Measurements from ENCODE around the gene SAMD4B. TPM values are rescaled to one million over a fixed set of nuclear protein-coding genes. Genes with fewer than 3 reads are reported as not detected.
A peak's percentile ranks its signal among the peaks of the same experiment; 100 is the strongest.

SAMD4B gene
- total and polyA plus RNA-seq, 10 of the 15 experiments (the other 5 are each of a cell fraction or from before 2014, with no cell fraction given): 2.4 to 43.3 (median 23.9) TPM

DNA sequence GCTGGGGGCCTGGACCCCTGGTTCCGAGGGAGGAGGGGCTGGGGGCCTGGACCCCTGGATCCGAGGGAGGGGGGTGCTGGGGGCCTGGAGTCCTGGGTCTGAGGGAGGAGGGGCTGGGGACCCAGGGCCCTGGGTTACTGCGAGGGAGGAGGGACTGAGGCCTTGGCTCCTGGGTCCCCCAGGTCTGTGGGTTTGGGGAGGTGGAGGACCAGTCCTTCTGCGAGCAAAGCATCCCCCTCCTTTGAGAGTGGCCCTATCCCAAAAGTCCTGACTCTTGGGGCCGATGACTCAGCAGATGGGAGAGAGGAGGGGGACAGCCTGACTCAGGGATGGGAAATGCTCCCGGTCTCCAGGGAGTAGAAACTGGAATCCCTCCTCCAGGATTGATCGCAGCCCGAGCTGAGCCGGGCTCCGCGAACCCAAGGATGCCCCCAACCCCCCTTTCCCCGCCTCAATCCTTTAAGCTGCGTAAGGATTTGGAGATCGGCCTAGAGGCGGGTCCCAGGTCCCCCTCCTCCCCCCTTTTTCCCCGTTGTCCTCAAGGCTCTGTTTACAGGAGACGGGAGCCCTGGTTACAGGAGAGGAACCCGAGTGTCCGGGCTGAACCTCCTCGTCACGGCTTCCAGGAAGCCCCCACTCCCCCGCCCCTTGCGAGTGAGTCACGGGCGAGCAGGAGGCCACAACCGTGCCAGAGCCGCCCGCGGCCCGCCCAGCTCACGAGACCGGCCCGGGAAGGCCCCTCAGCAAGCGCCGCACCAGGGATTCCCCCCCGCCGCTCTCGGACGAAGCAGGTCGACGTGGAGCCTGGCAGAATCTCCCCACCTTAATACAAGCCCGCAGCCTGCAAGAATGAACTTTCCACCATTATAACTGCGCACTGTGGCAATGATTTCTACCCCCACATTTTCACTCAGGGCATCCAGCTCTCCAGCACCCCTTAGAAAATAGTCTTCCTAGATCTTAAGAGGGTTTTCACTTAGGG is 61.4 kb downstream of the SAMD4B start:
- DNase-seq (ENCODE audit: low read depth, low spot score) (no peak), ATAC-seq (peak; percentile 29), FAIRE-seq (no peak)
- ChIA-PET POLR2A (interaction anchor here (0.5 to 1.9 kb wide), 3 partner anchors 8 to 853 kb away, joined by 4 to 7 read pairs (median 5); partner anchors contain the start of genes PLEKHG2 and RPS16), CTCF (interaction anchor here (0.9 to 1.7 kb wide), 2 partner anchors 9 to 36 kb away, joined by 4 to 5 read pairs; partner anchors contain the start of gene PLEKHG2), SMC1A (ENCODE audit: uncharacterized antibody, unreplicated experiment) (interaction anchor here (0.9 to 1.1 kb wide), 2 partner anchors 11 to 13 kb away, joined by 3 read pairs; partner anchors contain the start of gene PAF1), RAD21 (ENCODE audit: unreplicated experiment) (interaction anchor here (1.1 to 1.6 kb wide), 2 partner anchors 13 to 567 kb away, joined by 3 to 4 read pairs; partner anchors contain the start of genes MED29 and PAF1)
- H3K4me1 ChIP-seq (ENCODE audit: control insufficient read depth, insufficient read depth, low read length): peaks cover 61% of the 10 kb centered on the region
- peak overlapping the region; percentile 82 for H3K4me3 ChIP-seq
- no peak overlapping the region for H2AFZ ChIP-seq (ENCODE audit: control insufficient read depth, low read depth, low read length)
- H3K9ac ChIP-seq (ENCODE audit: control insufficient read depth, insufficient read depth, low read length): peak overlapping the region; percentile 90
- no peaks in the 10 kb centered on the region for H4K20me1 ChIP-seq (ENCODE audit: control insufficient read depth, insufficient read depth)
- peaks cover 47% of the 10 kb centered on the region for H3K79me2 ChIP-seq (ENCODE audit: control insufficient read depth, insufficient read depth, low read length)
- peak overlapping the region; percentile 100 for H3K4me2 ChIP-seq (ENCODE audit: control insufficient read depth, insufficient read depth)
- in situ Hi-C loops (cut with MboI): no loop called here
- no peaks in the 10 kb centered on the region for H3K27me3 ChIP-seq (replicated peaks in 1 of 2; ENCODE audit: control insufficient read depth in 2 of 2, insufficient read depth in 2 of 2, low read length in 1 of 2)
- H3K9me3 ChIP-seq (replicated peaks; ENCODE audit: control insufficient read depth, insufficient read depth, low read length): no peaks in the 10 kb centered on the region
- intact Hi-C loops (cut with micrococcal nuclease; ENCODE audit: unreplicated experiment): loop anchor here (10.0 kb wide), 1 partner anchor 429 kb away; the partner anchor contains the start of gene FBXO17
- H3K36me3 ChIP-seq (ENCODE audit: control insufficient read depth in 2 of 2, insufficient read depth in 2 of 2, low read length in 1 of 2): peaks cover 2 to 5% of the 10 kb centered on the region in 2 experiments; a peak in 2 of 4 replicates
- H3K27ac ChIP-seq (ENCODE audit: control insufficient read depth, insufficient read depth): peak overlapping the region; percentile 100
- BruUV-seq (replicated peaks): TSS peak; percentile 78
- WGBS (ENCODE audit: insufficient coverage, insufficient replicate concordance, low lambda C conversion rate, missing lambda C conversion rate): 2% methylated on average over 40 of the region's 43 CpGs
- TF ChIP-seq CHD4 (IDR thresholded peaks at IDR 0.05) (no peak), CREM (IDR thresholded peaks at IDR 0.05; ENCODE audit: low read depth) (peak; percentile 79), SUZ12 (IDR thresholded peaks at IDR 0.05; ENCODE audit: unreplicated experiment) (no peak), ETV6 (conservative IDR thresholded peaks at IDR 0.05 in 1 of 2, IDR thresholded peaks at IDR 0.05 in 1 of 2; ENCODE audit: borderline replicate concordance in 1 of 2, low read depth in 1 of 2) (peak in 1 of 2 experiments; percentile 69; a peak in 2 of 4 replicates), TCF7 (IDR thresholded peaks at IDR 0.05; ENCODE audit: borderline replicate concordance) (no peak), YBX1 (IDR thresholded peaks at IDR 0.05) (no peak)
- TF ChIP-seq, protein P1, sequence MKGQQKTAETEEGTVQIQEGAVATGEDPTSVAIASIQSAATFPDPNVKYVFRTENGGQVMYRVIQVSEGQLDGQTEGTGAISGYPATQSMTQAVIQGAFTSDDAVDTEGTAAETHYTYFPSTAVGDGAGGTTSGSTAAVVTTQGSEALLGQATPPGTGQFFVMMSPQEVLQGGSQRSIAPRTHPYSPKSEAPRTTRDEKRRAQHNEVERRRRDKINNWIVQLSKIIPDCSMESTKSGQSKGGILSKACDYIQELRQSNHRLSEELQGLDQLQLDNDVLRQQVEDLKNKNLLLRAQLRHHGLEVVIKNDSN (IDR thresholded peaks at IDR 0.05; ENCODE audit: borderline replicate concordance, extremely low read length, insufficient read depth, low read depth, low read length): no peak
- TF ChIP-seq, protein P2, sequence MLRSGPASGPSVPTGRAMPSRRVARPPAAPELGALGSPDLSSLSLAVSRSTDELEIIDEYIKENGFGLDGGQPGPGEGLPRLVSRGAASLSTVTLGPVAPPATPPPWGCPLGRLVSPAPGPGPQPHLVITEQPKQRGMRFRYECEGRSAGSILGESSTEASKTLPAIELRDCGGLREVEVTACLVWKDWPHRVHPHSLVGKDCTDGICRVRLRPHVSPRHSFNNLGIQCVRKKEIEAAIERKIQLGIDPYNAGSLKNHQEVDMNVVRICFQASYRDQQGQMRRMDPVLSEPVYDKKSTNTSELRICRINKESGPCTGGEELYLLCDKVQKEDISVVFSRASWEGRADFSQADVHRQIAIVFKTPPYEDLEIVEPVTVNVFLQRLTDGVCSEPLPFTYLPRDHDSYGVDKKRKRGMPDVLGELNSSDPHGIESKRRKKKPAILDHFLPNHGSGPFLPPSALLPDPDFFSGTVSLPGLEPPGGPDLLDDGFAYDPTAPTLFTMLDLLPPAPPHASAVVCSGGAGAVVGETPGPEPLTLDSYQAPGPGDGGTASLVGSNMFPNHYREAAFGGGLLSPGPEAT (IDR thresholded peaks at IDR 0.05; ENCODE audit: low read depth): peak; percentile 92
- TF ChIP-seq, protein P3, sequence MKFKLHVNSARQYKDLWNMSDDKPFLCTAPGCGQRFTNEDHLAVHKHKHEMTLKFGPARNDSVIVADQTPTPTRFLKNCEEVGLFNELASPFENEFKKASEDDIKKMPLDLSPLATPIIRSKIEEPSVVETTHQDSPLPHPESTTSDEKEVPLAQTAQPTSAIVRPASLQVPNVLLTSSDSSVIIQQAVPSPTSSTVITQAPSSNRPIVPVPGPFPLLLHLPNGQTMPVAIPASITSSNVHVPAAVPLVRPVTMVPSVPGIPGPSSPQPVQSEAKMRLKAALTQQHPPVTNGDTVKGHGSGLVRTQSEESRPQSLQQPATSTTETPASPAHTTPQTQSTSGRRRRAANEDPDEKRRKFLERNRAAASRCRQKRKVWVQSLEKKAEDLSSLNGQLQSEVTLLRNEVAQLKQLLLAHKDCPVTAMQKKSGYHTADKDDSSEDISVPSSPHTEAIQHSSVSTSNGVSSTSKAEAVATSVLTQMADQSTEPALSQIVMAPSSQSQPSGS (IDR thresholded peaks at IDR 0.05; ENCODE audit: low read length): no peak
- TF ChIP-seq, protein P4, sequence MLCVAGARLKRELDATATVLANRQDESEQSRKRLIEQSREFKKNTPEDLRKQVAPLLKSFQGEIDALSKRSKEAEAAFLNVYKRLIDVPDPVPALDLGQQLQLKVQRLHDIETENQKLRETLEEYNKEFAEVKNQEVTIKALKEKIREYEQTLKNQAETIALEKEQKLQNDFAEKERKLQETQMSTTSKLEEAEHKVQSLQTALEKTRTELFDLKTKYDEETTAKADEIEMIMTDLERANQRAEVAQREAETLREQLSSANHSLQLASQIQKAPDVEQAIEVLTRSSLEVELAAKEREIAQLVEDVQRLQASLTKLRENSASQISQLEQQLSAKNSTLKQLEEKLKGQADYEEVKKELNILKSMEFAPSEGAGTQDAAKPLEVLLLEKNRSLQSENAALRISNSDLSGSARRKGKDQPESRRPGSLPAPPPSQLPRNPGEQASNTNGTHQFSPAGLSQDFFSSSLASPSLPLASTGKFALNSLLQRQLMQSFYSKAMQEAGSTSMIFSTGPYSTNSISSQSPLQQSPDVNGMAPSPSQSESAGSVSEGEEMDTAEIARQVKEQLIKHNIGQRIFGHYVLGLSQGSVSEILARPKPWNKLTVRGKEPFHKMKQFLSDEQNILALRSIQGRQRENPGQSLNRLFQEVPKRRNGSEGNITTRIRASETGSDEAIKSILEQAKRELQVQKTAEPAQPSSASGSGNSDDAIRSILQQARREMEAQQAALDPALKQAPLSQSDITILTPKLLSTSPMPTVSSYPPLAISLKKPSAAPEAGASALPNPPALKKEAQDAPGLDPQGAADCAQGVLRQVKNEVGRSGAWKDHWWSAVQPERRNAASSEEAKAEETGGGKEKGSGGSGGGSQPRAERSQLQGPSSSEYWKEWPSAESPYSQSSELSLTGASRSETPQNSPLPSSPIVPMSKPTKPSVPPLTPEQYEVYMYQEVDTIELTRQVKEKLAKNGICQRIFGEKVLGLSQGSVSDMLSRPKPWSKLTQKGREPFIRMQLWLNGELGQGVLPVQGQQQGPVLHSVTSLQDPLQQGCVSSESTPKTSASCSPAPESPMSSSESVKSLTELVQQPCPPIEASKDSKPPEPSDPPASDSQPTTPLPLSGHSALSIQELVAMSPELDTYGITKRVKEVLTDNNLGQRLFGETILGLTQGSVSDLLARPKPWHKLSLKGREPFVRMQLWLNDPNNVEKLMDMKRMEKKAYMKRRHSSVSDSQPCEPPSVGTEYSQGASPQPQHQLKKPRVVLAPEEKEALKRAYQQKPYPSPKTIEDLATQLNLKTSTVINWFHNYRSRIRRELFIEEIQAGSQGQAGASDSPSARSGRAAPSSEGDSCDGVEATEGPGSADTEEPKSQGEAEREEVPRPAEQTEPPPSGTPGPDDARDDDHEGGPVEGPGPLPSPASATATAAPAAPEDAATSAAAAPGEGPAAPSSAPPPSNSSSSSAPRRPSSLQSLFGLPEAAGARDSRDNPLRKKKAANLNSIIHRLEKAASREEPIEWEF (IDR thresholded peaks at IDR 0.05; ENCODE audit: insufficient replicate concordance, low read depth, low read length): no peak
